HK-2 (cell line): Measurements from ENCODE around the gene FMNL3.
"Not testable (repeated sequence)": the region's sequence is repeated elsewhere in the genome, so short reads cannot be mapped to it uniquely, and the experiment has no call there.

Source experiments
- DNase-seq: peaks from one replicate; pipeline ENCODE4 v3.0.0-alpha.2; 2018; ENCODE audit not compliant: unreplicated experiment

Gene FMNL3

GRCh38 chr12:49717800-49718199 is 10.6 kb upstream of the FMNL3 start:
- not testable (repeated sequence) for DNase-seq

- DNase-seq, result no peak
Observed at GRCh38 chr12:49716553-49716952, 9.3 kb upstream of the FMNL3 start.

- DNase-seq, result not testable (repeated sequence)
Observed at GRCh38 chr12:49713952-49714351, 6.7 kb upstream of the FMNL3 start.

GRCh38 chr12:49708851-49709250 is 1.6 kb upstream of the FMNL3 start:
- no peak for DNase-seq

GRCh38 chr12:49707812-49708147 is 575 bp upstream of the FMNL3 start:
- no peak for DNase-seq

- DNase-seq, result peak; percentile 65
Observed at GRCh38 chr12:49706351-49707127, 666 bp downstream of the FMNL3 start.

- peak; percentile 77 for DNase-seq
Observed at GRCh38 chr12:49705479-49706134, 1.6 kb downstream of the FMNL3 start.

- DNase-seq, result peak; percentile 45
Observed at GRCh38 chr12:49703647-49704137, 3.5 kb downstream of the FMNL3 start.

GRCh38 chr12:49702676-49703215 is 4.5 kb downstream of the FMNL3 start:
- no peak for DNase-seq

- no peak for DNase-seq
Observed at GRCh38 chr12:49702009-49702408, 5.2 kb downstream of the FMNL3 start.

GRCh38 chr12:49698619-49699545 is 8.3 kb downstream of the FMNL3 start:
- peak; percentile 60 for DNase-seq

DNA sequence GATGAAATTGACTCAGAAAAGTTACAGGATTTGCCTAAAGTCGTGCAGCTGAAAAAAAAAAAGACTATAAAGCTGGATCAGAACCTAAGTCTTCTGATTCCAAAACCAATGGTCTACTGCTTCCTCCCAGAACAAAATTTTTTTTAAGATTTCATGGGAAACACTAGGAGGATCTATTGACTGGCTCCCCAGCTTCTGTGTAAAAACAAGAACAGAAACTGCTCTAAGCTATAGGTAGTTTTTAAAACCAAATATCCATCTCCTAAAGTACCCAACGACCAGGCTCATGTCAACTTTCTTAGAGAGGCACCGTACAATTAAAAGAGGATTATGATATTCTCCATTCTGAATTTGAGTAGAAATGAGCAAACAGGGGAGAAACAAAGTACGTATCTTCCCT is 9.4 kb downstream of the FMNL3 start:
- no peak for DNase-seq

DNA sequence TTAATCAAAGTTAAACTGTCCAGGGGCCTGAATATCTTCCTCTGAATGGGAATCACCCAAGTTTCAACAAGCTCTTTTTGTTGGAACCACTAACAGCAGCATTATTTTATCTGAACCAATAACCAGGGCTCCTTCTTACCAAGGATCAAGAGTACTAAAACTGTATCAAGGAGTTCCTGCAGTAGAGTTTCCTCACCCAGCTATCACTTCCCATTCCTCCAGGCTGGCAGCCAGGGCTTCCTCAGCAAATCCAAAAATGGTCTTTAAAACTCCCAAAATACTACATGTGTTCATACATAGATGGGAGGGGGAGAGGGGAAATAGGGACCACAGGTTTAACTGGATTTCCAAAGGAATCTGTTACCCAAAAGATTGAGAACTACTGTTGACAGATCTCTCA is 10.5 kb downstream of the FMNL3 start:
- DNase-seq, result no peak

DNA sequence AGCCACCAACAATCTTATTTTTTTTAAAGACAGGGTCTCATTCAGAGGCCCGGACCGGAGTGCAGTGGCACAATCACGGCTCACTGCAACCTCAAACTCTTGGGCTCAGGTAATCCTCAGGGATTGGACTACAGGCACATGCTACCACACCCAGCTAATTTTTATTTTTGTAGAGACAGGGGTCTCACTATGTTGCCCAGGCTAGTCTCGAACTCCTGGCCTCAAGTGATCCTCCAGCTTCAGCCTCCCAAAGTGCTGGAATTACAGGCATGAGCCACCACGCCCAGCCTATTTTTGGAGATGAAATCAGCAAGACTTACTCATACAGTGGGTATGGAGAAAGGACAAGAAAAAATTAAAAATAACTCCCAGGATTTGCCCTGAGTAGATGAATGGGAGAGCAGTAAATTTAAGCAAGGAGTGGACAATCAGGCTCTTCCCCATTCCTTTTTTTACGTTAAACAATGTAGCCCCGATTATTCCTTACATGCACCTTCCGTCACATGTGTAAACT is 13.2 kb downstream of the FMNL3 start:
- no peak for DNase-seq

- DNase-seq, result no peak
Observed at GRCh38 chr12:49692851-49693250, 14.4 kb downstream of the FMNL3 start.

- no peak for DNase-seq
Observed at GRCh38 chr12:49689785-49690184, 17.4 kb downstream of the FMNL3 start.

DNA sequence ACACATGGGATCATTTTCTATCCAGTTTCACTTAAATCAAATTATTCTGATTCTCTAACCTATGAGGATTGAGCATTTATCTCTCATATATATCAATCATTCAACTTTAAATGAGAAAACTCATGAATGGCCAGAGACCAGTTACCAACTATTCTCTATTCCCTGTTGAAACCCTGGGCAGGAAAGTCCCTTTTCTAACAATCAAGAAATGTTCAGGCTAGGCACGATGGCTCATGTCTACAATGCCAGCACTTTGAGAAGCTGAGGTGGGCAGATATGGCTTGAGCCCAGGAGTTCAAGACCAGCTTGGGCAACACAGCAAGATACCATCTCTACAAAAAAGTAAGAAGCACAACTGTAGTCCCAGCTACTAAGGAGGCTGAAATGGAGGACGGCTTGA is 18.0 kb downstream of the FMNL3 start:
- no peak for DNase-seq

GRCh38 chr12:49687941-49688340 is 19.3 kb downstream of the FMNL3 start:
- DNase-seq, result no peak

DNA sequence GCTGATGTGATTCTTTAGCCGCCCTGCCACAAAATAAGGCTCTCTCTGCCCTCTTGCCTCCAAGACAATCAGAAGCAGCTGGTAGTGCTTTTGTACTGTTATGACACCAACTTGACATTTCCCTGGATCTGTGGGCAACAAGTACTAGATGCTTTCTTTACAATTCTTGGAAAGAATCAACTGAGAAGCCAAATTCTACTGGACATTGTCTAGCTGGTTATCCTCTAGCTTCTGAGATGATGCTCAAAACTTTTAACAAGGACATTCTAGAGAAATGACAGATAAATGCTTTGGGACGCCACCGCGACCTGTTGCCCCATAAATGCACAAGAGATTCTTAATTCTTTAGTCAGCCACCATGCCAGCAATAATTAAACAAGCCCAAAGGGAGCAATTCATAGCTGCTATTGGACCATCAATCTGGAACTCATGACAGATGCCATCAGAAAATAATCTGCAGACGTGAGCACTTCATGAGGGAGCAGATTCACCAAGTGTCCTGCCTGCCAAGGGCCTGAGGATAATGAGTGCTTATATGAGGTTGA is 22.8 kb downstream of the FMNL3 start:
- DNase-seq, result no peak

- DNase-seq, result no peak
Observed at GRCh38 chr12:49683599-49684309, 23.5 kb downstream of the FMNL3 start.

GRCh38 chr12:49680075-49680474 is 27.1 kb downstream of the FMNL3 start:
- no peak for DNase-seq
